NCI-H526 (cell line): ENCODE results near the gene TLX2.
A peak's percentile ranks its signal among the peaks of the same experiment; 100 is the strongest.

Experiments
- DNase-seq, 2 experiments: peaks; one replicate each; lab custom pipeline; 2025; lab: John Stamatoyannopoulos, UW

TLX2 gene

DNA sequence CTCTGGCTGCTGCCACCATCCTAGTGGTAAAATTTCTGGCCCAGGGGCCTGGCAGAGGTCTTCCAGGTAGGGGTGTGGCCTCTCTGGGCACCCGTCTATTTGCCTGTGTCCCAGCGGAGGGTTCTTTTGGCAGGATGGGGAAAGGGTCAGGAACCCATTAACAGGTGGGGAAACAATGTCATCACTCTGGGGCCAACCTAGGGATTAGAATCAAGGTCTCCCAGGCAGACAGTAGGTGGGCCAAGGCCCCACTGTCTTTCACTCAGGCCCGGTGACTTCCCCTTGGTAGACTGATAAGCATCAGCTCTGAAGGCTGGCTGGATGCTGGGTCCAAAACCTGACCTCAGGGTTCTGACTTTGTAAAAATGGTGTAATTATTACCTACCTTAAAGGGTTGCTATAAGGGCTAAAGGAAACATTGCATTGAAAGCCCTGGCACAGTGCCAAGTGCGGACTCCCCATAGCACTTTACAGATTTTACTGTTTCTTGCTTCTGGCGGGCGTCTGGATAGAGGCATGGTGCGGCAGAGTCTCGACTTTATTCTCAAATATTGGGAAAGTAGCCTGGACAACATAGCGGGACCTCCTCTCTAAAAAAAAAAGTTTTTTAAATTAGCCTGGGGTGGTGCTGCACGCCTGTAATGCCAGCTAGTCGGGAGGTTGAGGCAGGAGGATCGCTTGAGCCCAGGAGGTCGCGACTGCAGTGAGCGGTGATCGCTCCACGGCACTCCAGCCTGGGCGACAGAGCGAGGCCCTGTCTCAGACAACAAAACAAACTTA lies 17.1 kb upstream of the TLX2 start:
- DNase-seq: no peak

DNA sequence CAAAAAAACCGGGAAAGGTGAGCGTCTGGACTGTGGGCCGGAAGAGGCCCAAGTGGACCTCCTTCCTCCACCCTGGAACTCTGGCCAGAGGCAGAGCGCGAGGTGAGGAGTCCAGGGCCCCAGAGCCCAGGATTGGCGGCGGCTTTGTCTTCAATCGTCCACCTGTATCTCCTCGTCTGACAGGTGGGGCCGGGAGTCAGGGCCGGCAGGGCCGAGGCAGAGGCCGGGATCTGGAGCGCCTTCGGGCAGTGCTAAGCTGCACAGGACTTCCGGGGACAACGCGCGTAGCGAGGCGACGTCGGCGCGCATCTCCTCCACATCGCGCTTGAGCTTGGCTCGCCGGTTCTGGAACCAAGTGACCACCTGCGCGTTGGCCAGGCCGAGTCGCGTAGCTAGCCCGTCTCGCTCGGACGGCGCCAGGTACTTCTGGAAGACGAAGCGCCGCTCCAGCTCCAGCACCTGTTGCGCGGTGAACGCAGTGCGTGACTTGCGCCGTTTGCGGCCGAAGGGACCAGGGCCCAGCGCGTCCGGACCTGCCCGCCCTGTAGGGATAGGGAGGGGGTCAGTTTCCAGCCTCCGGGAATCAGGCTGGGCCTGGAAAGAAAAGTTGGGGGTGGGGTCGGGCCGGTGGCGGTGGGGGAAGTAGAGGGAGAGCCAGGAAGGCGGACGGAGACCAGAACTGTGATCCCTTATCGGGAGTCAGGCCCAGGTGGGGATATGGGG lies 16.3 kb upstream of the TLX2 start:
- DNase-seq: peak in 1 of 2 experiments; percentile 60

DNA sequence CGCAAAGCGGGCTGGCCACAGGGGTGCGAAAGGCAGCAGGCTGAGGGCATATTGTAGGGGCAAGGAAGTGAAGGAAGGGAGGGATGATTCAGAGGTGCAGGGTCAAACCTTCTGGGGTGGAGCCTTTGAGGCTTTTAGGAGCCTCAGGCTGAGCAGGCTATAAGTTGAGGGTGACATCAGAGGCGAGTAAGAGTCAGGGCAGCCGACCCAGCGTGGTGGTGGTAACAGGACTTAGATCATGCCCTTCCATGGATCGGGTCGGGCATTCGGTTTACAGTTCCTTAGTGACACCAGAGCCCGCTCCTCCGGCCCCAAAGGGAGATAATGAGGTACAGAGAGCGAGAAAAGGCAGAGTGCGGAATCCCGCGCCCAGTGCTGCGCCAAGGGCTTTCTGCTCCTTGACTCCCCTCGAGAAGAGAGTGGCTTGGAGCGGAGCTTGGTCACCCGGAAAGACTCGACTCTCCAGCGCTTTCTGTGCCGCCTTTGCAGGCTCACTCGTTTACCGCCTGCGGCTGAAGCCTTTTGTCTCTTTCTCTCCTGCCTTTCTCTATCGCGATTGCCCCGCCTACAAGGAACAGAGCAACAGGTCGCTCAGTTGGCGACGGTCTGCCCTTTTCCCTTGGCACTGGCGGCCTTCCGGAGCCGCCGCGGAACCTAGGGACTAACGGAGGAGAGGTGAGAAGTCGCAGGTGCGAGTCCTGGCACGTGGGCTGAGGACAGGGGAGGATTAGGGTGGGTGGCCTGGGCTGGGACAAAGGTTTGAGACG lies 15.6 kb upstream of the TLX2 start:
- DNase-seq: peak in 1 of 2 experiments; percentile 45

GRCh38 chr2:74499267-74499939 lies 14.8 kb upstream of the TLX2 start, which contains the start of gene LBX2:
LBX2 (minus strand) TSS chr2:74499603; CDS start chr2:74499537, 66 bp downstream.
- peak in 1 of 2 experiments; percentile 48 for DNase-seq

DNA sequence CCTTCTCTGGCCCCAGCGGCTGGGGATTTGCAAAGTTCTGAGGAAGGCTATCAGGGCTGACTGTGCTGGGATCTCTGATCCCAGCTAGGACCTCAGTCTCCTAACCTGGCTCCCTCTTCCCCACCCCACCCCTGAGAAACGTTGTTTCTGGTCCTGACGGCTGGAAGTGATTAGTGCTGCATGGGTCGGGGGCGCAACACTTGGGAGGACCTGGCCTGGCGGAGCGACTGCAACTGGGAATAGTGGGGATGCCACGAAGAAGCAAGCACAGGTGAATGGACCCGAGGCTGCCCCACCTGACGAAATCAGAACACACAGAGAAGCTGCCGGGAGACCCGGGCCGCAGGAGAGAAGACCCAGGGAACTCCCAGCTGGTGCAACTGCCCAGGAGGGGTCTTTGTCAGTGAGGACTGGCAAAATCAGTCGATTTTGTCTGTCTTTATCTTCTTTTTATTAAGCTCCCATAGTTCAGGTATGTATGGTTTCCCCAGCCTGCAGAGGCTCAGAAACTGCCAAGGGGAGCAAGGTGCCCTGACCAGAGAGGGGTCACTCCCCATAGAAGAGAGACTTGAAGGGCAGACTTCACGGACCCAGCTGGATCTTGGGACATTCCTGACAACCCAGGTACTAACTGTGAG lies 14.2 kb upstream of the TLX2 start:
- no peak for DNase-seq

- no peak for DNase-seq
These were observed 13.7 kb upstream of the TLX2 start for GRCh38 chr2:74500578-74500946.

DNA sequence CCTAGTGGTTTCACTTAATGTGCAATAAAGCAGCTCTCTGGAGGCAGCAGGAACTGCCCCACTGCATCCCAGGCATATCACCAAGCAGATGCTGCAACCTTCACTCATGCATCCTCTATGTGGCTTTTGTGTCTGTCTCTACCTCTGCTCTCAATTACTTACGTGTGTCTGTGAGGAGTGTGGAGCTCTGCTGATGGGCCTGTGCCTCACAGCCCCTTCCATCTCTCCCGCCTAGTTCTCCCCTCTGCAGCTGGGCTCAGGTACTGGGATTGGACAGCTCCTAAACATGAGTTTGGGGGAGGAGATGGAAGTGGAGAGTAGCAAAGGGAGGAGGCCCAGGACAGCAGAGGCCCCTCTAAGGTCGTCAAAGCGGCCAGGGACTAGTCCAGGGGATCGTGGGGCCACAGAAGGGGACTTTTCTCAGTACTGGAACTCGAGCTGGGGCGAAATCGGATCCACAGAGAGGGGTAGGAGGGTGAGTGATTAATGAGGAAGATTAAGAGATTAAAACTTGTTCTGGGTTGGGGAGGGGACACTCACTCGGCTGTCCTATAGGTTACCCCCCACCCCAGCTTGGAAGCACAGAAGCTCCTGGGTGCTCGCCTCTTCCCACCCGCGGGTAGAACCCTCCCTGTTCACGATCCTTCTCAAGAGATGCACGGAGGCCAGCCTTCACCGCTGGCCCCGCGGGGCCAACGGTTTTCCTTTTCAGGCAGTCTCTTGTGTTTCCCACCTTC lies 12.7 kb upstream of the TLX2 start:
- DNase-seq: no peak

DNA sequence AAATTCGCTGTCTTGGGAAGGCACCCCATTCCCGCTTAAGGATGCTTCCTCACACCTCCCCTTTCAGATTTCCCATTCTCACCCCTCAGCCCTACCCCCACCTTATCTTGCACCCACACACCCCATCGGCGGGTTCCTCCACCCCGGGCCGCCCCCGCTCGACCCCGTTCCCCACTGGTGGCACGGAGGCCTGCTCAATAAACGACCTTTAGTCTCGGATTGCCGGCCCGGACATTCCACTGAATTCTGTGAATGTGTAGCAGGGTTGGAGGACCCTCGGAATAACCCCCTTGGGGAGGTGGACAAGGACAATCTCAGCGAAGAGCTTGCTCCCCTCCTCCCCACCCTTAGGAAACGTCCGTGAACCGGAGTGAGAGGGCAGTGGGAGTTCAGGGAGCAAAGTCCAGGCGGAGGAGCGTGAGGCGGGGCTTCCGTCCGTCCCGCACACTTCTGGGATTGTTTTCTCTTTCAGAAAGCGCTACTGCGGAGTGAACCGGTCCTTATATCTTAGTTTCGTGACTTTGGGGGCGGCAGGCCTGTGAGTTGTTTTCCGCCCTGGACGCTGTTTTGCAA lies 12.0 kb upstream of the TLX2 start:
- peak in 1 of 2 experiments; percentile 20 for DNase-seq

GRCh38 chr2:74502720-74503505 lies 11.3 kb upstream of the TLX2 start:
- DNase-seq: peak in 1 of 2 experiments; percentile 45

DNA sequence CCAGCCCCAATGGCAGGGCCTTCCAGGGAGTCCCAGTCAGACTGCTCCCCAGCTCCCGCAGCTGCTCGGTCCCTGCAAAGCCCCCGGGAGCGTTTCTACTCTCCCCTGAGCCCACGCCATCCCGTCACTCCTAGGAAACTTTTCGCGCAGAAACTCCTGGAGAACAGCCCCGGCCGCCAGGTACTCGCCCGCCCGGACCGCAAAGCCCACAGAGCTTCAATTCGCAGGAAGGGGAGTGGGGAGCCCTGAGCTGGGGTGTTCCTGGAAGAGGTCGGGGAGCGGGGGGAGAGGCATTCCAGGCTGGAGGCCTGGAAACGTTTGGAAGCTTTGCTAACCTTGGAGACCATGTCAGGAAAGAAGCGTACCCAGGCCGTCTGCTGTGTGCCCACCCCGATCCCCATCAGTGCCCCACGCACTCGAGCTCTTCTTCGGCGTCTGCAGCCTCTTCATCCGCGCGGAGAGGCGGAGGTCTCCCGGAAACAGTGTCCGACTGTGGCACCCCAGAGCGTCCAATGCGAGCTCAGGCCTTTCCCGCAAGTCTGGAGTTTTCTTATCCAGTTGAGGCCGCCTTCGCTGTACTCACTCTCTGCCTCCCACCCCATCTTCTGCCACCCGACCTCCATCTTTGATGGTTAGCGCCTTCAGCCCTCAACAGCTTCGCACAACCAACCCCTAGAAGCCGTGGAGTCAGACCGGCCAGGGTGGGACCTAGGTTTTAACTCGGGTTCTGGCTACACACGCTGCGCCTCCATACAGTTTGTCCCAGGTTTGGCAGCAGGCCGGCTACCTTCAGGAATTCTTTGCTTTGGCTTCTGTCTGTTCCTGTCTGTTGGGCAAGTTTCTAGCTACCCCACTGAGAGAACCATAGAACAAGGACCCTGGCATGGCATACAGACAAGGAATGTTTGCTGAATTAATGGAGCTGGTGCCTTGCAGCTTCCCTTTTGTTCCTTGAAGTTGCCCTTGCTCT lies 10.5 kb upstream of the TLX2 start:
- no peak for DNase-seq

DNA sequence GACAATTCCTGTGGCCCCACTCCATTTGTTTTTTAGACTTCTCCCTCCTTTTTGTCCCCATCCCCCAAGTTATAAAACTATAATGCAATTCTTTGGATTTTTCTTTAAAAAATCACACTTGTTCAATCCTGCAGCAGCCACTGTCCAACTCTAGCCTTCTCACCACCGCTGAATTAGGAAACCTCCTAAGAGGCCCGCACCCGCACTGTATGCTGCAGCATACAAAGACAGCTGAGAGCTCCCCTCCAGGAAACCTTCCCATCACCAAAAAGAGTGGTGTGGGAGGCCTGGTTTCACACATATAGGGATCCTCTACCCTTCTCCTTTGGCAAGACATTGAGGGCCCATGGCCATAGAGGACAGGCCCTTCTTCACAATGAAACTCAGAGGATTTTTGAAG lies 9.7 kb upstream of the TLX2 start:
- DNase-seq: no peak

- no peak for DNase-seq
These were observed 8.6 kb upstream of the TLX2 start for GRCh38 chr2:74505448-74506246.

DNA sequence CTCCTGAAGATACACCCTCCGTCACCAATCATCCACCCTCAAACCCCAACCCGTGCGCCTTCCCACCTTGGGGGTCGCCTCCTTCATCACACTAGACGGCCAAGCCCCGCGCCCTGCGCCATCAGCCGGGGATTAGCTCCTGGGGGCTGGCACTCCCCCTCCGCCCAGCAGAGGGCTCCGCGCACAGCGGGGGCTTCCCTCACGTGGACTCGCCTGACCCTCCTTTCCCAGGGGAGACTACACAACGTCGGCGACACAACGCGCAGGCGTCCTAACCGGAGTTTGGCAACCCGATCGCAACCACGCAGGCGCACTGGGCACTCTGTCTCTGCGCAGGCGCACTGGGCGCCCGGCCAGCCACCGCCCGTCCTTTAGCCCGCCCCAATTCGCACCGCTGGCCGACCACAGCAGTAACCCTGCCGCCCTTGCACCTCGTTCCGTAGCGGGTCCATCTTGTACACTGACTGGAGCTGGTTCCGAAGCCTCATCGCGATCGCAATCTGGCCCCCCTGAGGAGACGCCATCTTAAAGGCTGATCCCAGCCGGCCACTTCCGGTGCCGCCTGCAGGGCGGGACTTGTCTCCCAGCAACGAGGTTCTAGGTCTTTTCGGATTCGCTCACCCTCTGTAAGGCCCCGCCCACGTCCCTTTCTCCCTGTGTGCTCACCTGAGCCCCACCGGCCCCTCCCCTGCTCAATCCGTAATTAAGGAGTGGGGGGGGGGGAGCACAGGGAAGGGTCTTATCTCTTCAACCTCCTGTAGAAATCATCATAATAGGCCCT lies 6.9 kb upstream of the TLX2 start, which contains the start of gene PCGF1:
TSS of gene PCGF1 (minus strand) at position 551 of the 781 bp plus-strand sequence. CDS start at position 524, 27 bp downstream.
- DNase-seq: peak; percentile 98 to 99

- peak; percentile 17 to 57 for DNase-seq
These were observed 6.2 kb upstream of the TLX2 start for GRCh38 chr2:74507926-74508520.

DNA sequence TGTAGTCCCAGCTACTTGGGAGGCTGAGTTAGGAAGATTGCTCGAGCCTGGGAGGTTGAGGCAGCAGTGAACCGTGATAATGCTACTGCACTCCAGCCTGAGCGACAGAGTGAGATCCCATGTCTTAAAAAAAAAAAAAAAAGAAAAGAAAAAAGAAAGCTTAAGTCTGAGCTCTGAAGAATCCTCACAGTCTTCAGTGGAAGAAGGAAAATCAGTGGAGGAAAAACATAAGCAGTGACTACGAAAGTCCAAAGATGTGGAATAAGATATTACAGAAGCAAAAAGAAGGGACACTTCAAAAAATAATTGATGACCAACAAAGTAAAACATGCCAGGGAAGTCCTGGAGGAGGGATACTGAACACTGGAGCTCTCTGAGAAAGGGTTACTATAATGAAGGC lies 4.0 kb upstream of the TLX2 start:
- DNase-seq: no peak
